Heart left ventricle (tissue), 16 donors: Measurements from ENCODE around the gene RBM44. TPM values are rescaled to one million over a fixed set of nuclear protein-coding genes. Genes with fewer than 3 reads are reported as not detected.
A peak's percentile ranks its signal among the peaks of the same experiment; 100 is the strongest.
"Not testable (repeated sequence)": the region's sequence is repeated elsewhere in the genome, so short reads cannot be mapped to it uniquely, and the experiment has no call there.

Experiments used
- ATAC-seq, 4 donors: fragments of 200-7000 bp; cut with Tn5 transposase; one replicate each; pipeline ENCODE4 v1.9.1; 2020 to 2022; ENCODE audit warnings: moderate library complexity in 4 of 4, mild to moderate bottlenecking in 3 of 4, moderate number of reproducible peaks in 1 of 4
- DNase-seq, 5 donors: peaks; one replicate each; pipeline ENCODE4 v3.0.0-alpha.2; 2020
- H3K27ac ChIP-seq, 12 donors: fragments of 200-600 bp; sonication (generic) in 4 of 12; one replicate each; pipeline versions ENCODE4 v1.5.0 to v1.8.0; 2016 to 2022; ENCODE audit warnings: mild to moderate bottlenecking in 2 of 12
- H3K27me3 ChIP-seq, 9 donors: fragments of 200-600 bp; sonication (generic) in 2 of 9; one replicate each; pipeline versions ENCODE4 v1.5.1 to v1.8.0; 2016 to 2022; ENCODE audit warnings: mild to moderate bottlenecking in 3 of 9
- H3K36me3 ChIP-seq, 9 donors: fragments of 200-600 bp; sonication (generic) in 2 of 9; one replicate each; pipeline versions ENCODE4 v1.5.0 to v1.8.0; 2018 to 2022; ENCODE audit warnings: mild to moderate bottlenecking in 2 of 9
- H3K4me1 ChIP-seq, 12 donors: fragments of 200-600 bp; sonication (generic) in 4 of 12; one replicate each; pipeline versions ENCODE4 v1.5.0 to v1.8.0; 2016 to 2022; ENCODE audit warnings: mild to moderate bottlenecking in 3 of 12
- H3K4me3 ChIP-seq, 12 donors: fragments of 200-600 bp; sonication (generic) in 4 of 12; one replicate each; pipeline versions ENCODE4 v1.5.0 to v1.8.0; 2017 to 2022; ENCODE audit warnings: mild to moderate bottlenecking in 9 of 12, moderate library complexity in 4 of 12
- H3K9me3 ChIP-seq, 12 donors: fragments of 200-600 bp; sonication (generic) in 4 of 12; one replicate each; pipeline versions ENCODE4 v1.5.0 to v1.8.0; 2016 to 2022; ENCODE audit warnings: mild to moderate bottlenecking in 1 of 12
- POLR2A ChIP-seq, 2 donors: fragments of 450-650 bp; IDR thresholded peaks; one replicate each; pipeline ENCODE4 v1.6.1; 2017; ENCODE audit warnings: antibody characterized with exemption in 2 of 2, mild to moderate bottlenecking in 2 of 2, moderate library complexity in 2 of 2
- WGBS, 4 donors: extraction: QIAGEN DNeasy Blood & Tissue Kit in 2 of 4; methylation state at CpG; one replicate each; pipeline versions ENCODE4 v1.1.5 to v1.1.7; 2013 to 2018; 5-methylcytosine and 5-hydroxymethylcytosine counted together
- intact Hi-C, 10 donors: fragments of 100-400 bp; cut with DNase I; formaldehyde crosslinking; loops; one replicate each; pipeline versions ENCODE4 v1.11.1 to v1.14.2; 2022
- polyA plus RNA-seq, 2 donors: library from polyadenylated mRNA; stranded (reverse); fragments of 200-250 nt; gene quantifications; one replicate each; pipeline ENCODE4 v1.2.3, GENCODE V29; 2013
- total RNA-seq, 9 donors: library from RNA; depleted of rRNA in 2 of 9; stranded (reverse); fragments of >200 nt in 2 of 9; fragmentation: NEBNext Ultra II Directional in 3 of 9; extraction: Animal tissue kit (Norgen Biotek cat#: 25700) in 3 of 9; gene quantifications; one replicate each; pipeline versions ENCODE4 v1.1.0 to v1.2.4, GENCODE V29; 2016 to 2023
- TF ChIP-seq, protein P1 (sequence below), 12 donors: fragments of 200-600 bp; sonication (generic) in 4 of 12; IDR thresholded peaks; one replicate each; pipeline versions ENCODE4 v1.5.0 to v1.8.0; 2018 to 2022; ENCODE audit warnings: antibody characterized with exemption in 12 of 12, mild to moderate bottlenecking in 5 of 12
- donor health status: ischemic (EF 13 %, LVEDD 7.1; RV severe dilation, severe dysfunction).
- donor health status: healthy with polysubstance abuse.
- donor health status: DM: no; HTN: yes; CAD: no.
- donor health status: DM: no; HTN: no; CAD: no.
- donor health status: ischemic (EF 25% LVEDD 6.9; RV normal size, moderate dysfunction).
- donor health status: ischemic (EF 25% LVEDD 5.7; RV mildly dilated, moderate dysfunction).
- donor health status: healthy.
- donor health status: DM: yes; HTN: yes; CAD: no.
- donor health status: ischemic (EF 35%, LVEDD 5.7; RV mildly dilated, moderate dysfunction).
- donor health status: nonischemic (EF 11% LVEDD 7.7; RV severe dilation, severe dysfunction).
- donor health status: DM: yes; HTN: yes; CAD: no.
- donor health status: PGD.
- donor health status: ischemic (EF 29% LVEDD 5.4; RV normal size, mild dysfunction).
- donor health status: nonischemic (EF 23%, LVEDD 6.1; RV moderate dilation, normal function).

The RBM44 gene
- total and polyA plus RNA-seq, 11 donors = 0.16 to 0.94 (median 0.44) TPM

GRCh38 chr2:237864940-237865622 is 66.5 kb downstream of the RBM44 start:
- peaks cover 0 to 18% (median 0%) of the 10 kb centered on the region in 9 donors for H3K27me3 ChIP-seq
- H3K27ac ChIP-seq = peak overlapping the region in 10 of 12 donors; percentile 62 to 97 (median 92)
- no peaks in the 10 kb centered on the region for H3K9me3 ChIP-seq
- DNase-seq = peak in 4 of 5 donors; percentile 61 to 81 (median 66)
- no peaks in the 10 kb centered on the region for H3K36me3 ChIP-seq
- TF ChIP-seq POLR2A (IDR thresholded peaks at IDR 0.05) = no peak
- TF ChIP-seq, protein P1, sequence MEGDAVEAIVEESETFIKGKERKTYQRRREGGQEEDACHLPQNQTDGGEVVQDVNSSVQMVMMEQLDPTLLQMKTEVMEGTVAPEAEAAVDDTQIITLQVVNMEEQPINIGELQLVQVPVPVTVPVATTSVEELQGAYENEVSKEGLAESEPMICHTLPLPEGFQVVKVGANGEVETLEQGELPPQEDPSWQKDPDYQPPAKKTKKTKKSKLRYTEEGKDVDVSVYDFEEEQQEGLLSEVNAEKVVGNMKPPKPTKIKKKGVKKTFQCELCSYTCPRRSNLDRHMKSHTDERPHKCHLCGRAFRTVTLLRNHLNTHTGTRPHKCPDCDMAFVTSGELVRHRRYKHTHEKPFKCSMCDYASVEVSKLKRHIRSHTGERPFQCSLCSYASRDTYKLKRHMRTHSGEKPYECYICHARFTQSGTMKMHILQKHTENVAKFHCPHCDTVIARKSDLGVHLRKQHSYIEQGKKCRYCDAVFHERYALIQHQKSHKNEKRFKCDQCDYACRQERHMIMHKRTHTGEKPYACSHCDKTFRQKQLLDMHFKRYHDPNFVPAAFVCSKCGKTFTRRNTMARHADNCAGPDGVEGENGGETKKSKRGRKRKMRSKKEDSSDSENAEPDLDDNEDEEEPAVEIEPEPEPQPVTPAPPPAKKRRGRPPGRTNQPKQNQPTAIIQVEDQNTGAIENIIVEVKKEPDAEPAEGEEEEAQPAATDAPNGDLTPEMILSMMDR (IDR thresholded peaks at IDR 0.05) = no peak
- ATAC-seq = peak; percentile 4 to 53 (median 52)
- WGBS, 4 donors = 43 to 60% (median 53%) methylated on average over 9 of the region's 9 CpGs
- no peak overlapping the region for H3K4me3 ChIP-seq
- intact Hi-C loops = loop anchor here in 7 of 10 donors (2.0 to 5.0 kb wide), 6 partner anchors 22 to 417 kb away; partner anchors contain the start of genes UBE2F (in 3 of the 7) and KLHL30 (in 1 of the 7)
- H3K4me1 ChIP-seq = peaks cover 0 to 49% (median 19%) of the 10 kb centered on the region in 12 donors

- Histone ChIP-seq H3K4me1 (peaks cover 0 to 49% (median 16%) of the 10 kb centered on the region in 12 donors), H3K36me3 (no peaks in the 10 kb centered on the region), H3K27ac (peak overlapping the region in 10 of 12 donors; percentile 38 to 97 (median 88)), H3K27me3 (peaks cover 0 to 13% (median 0%) of the 10 kb centered on the region in 9 donors), H3K9me3 (no peaks in the 10 kb centered on the region), H3K4me3 (no peak overlapping the region)
- peak in 3 of 4 donors; percentile 7 to 14 (median 9) for ATAC-seq
- DNase-seq = no peak
- 61 to 83% (median 69%) methylated on average over 7 of the region's 7 CpGs for WGBS, 4 donors
- TF ChIP-seq POLR2A (IDR thresholded peaks at IDR 0.05) = no peak
- TF ChIP-seq, protein P1 (IDR thresholded peaks at IDR 0.05) = no peak
- intact Hi-C loops = loop anchor here in 2 of 10 donors (2.0 to 5.0 kb wide), 2 partner anchors 21 to 417 kb away; no protein-coding TSS in a partner anchor
These were observed 67.1 kb downstream of the RBM44 start for GRCh38 chr2:237865623-237866041.

GRCh38 chr2:237866101-237866621 is 67.6 kb downstream of the RBM44 start:
- no peak overlapping the region for H3K4me3 ChIP-seq
- no peaks in the 10 kb centered on the region for H3K9me3 ChIP-seq
- 47 to 50% (median 48%) methylated on average over 13 of the region's 13 CpGs for WGBS, 4 donors
- ATAC-seq = no peak
- TF ChIP-seq, protein P1 (IDR thresholded peaks at IDR 0.05) = no peak
- TF ChIP-seq POLR2A (IDR thresholded peaks at IDR 0.05) = no peak
- H3K27me3 ChIP-seq = peaks cover 0 to 8% (median 0%) of the 10 kb centered on the region in 9 donors
- peak overlapping the region in 9 of 12 donors; percentile 65 to 97 (median 90) for H3K27ac ChIP-seq
- intact Hi-C loops = loop anchor here in 1 of 10 donors (5.0 kb wide), 1 partner anchor 416 kb away; no protein-coding TSS in a partner anchor
- no peak for DNase-seq
- H3K36me3 ChIP-seq = no peaks in the 10 kb centered on the region
- peaks cover 0 to 53% (median 16%) of the 10 kb centered on the region in 12 donors for H3K4me1 ChIP-seq

- H3K27me3 ChIP-seq = peaks cover 0 to 6% (median 0%) of the 10 kb centered on the region in 9 donors
- no peaks in the 10 kb centered on the region for H3K9me3 ChIP-seq
- intact Hi-C loops = loop anchor here in 1 of 10 donors (5.0 kb wide), 1 partner anchor 415 kb away; no protein-coding TSS in a partner anchor
- no peak for TF ChIP-seq POLR2A (IDR thresholded peaks at IDR 0.05)
- TF ChIP-seq, protein P1 (IDR thresholded peaks at IDR 0.05) = no peak
- H3K36me3 ChIP-seq = no peaks in the 10 kb centered on the region
- 78 to 86% (median 82%) methylated on average over 9 to 10 of the region's 10 CpGs for WGBS, 4 donors
- peak overlapping the region in 1 of 12 donors; percentile 97 for H3K27ac ChIP-seq
- DNase-seq (no peak), ATAC-seq (no peak)
- H3K4me1 ChIP-seq = peaks cover 0 to 59% (median 16%) of the 10 kb centered on the region in 12 donors
- H3K4me3 ChIP-seq = no peak overlapping the region
These were observed 68.9 kb downstream of the RBM44 start for GRCh38 chr2:237867465-237867864.

- H3K4me3 ChIP-seq, H3K9me3 ChIP-seq, DNase-seq, ATAC-seq, H3K27me3 ChIP-seq, H3K36me3 ChIP-seq: not testable (repeated sequence)
- intact Hi-C loops = loop anchor here in 1 of 10 donors (5.0 kb wide), 1 partner anchor 414 kb away; no protein-coding TSS in a partner anchor
- Histone ChIP-seq H3K4me1 (peaks cover 0 to 59% (median 19%) of the 10 kb centered on the region in 12 donors), H3K27ac (peak overlapping the region in 2 of 12 donors; percentile 10 to 97)
- WGBS, 4 donors = 80 to 90% (median 88%) methylated on average over 4 of the region's 4 CpGs
These were observed 69.5 kb downstream of the RBM44 start for GRCh38 chr2:237868074-237868473.
